Heart left ventricle (tissue), 13 donors: ENCODE results near the gene TDRD9.

Experiments used
- POLR2A ChIP-seq, 2 donors: fragments of 450-650 bp; IDR thresholded peaks; one replicate each; pipeline ENCODE4 v1.6.1; 2017; ENCODE audit warnings: antibody characterized with exemption in 2 of 2, mild to moderate bottlenecking in 2 of 2, moderate library complexity in 2 of 2
- TF ChIP-seq, protein P1 (sequence below), 12 donors: fragments of 200-600 bp; sonication (generic) in 4 of 12; IDR thresholded peaks; one replicate each; pipeline versions ENCODE4 v1.5.0 to v1.8.0; 2018 to 2022; ENCODE audit warnings: antibody characterized with exemption in 12 of 12, mild to moderate bottlenecking in 5 of 12
- donor health status: ischemic (EF 13 %, LVEDD 7.1; RV severe dilation, severe dysfunction).
- donor health status: DM: no; HTN: yes; CAD: no.
- donor health status: DM: no; HTN: no; CAD: no.
- donor health status: ischemic (EF 25% LVEDD 6.9; RV normal size, moderate dysfunction).
- donor health status: ischemic (EF 25% LVEDD 5.7; RV mildly dilated, moderate dysfunction).
- donor health status: ischemic (EF 35%, LVEDD 5.7; RV mildly dilated, moderate dysfunction).
- donor health status: nonischemic (EF 11% LVEDD 7.7; RV severe dilation, severe dysfunction).
- donor health status: DM: yes; HTN: yes; CAD: no.
- donor health status: PGD.
- donor health status: ischemic (EF 29% LVEDD 5.4; RV normal size, mild dysfunction).
- donor health status: nonischemic (EF 23%, LVEDD 6.1; RV moderate dilation, normal function).

DNA sequence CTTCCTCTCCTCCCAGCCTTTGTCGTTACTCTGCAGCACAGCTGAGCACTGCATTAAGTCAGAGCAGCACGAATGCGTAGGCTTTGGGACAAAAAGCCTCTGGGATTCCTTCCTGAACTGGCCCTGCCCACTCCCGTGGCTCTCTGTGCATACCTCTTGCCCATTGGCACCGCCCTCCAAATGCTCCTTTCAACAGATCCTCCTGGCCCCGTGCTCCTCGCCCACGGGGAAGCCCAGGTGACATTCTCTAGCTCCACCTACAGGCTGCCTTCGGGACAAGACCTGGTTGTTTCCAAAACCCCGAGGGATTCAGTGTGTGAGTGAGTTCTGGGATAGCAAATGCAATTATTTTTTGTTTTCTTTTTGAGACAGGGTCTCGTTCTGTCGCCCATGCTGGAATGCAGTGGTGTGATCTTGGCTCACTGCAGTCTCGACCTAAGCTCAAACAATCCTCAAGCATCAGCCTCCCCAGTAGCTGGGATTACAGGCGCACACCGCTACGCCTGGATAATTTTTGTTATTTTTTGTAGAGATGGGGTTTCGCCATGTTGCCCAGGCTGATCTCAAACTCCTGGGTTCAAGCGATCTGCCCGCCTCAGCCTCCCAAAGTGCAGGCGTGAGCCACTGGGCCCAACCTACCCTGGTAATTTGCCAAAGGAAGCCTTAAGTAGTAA is 17.9 kb upstream of the TDRD9 start:
- TF ChIP-seq, protein P1, sequence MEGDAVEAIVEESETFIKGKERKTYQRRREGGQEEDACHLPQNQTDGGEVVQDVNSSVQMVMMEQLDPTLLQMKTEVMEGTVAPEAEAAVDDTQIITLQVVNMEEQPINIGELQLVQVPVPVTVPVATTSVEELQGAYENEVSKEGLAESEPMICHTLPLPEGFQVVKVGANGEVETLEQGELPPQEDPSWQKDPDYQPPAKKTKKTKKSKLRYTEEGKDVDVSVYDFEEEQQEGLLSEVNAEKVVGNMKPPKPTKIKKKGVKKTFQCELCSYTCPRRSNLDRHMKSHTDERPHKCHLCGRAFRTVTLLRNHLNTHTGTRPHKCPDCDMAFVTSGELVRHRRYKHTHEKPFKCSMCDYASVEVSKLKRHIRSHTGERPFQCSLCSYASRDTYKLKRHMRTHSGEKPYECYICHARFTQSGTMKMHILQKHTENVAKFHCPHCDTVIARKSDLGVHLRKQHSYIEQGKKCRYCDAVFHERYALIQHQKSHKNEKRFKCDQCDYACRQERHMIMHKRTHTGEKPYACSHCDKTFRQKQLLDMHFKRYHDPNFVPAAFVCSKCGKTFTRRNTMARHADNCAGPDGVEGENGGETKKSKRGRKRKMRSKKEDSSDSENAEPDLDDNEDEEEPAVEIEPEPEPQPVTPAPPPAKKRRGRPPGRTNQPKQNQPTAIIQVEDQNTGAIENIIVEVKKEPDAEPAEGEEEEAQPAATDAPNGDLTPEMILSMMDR (IDR thresholded peaks at IDR 0.05): peak; percentile 62 to 91 (median 84)
- TF ChIP-seq POLR2A (IDR thresholded peaks at IDR 0.05): no peak
